HL-60 (cell line): ENCODE measurements around the gene HYDIN.

Experiments
- CTCF ChIP-seq: IDR thresholded peaks from one replicate; pipeline ENCODE4 v1.5.1; 2011; ENCODE audit warnings: low read length, control low read depth, inconsistent platforms; ENCODE audit not compliant: insufficient read depth
- POLR2AphosphoS5 ChIP-seq: IDR thresholded peaks from 2 replicates; pipeline ENCODE4 v1.6.1; 2012; ENCODE audit warnings: low read depth
- REST ChIP-seq: IDR thresholded peaks from 2 replicates; pipeline ENCODE4 v1.6.1; 2012; ENCODE audit warnings: low read depth; ENCODE audit not compliant: insufficient replicate concordance

GRCh38 chr16:71172481-71173207, 57.9 kb downstream of the HYDIN start:
- TF ChIP-seq CTCF (no peak), POLR2AphosphoS5 (no peak), REST (no peak)
